CD4-positive, alpha-beta T cell treated with Interleukin-6 for 4 hours (primary cell): ENCODE measurements around the gene P2RY6.
"Not testable (repeated sequence)": the region's sequence is repeated elsewhere in the genome, so short reads cannot be mapped to it uniquely, and the experiment has no call there.

ENCODE experiments used
- DNase-seq: peaks from one replicate; pipeline ENCODE4 v3.0.0-alpha.2; 2020; ENCODE audit warnings: mixed read lengths

The P2RY6 gene

DNA sequence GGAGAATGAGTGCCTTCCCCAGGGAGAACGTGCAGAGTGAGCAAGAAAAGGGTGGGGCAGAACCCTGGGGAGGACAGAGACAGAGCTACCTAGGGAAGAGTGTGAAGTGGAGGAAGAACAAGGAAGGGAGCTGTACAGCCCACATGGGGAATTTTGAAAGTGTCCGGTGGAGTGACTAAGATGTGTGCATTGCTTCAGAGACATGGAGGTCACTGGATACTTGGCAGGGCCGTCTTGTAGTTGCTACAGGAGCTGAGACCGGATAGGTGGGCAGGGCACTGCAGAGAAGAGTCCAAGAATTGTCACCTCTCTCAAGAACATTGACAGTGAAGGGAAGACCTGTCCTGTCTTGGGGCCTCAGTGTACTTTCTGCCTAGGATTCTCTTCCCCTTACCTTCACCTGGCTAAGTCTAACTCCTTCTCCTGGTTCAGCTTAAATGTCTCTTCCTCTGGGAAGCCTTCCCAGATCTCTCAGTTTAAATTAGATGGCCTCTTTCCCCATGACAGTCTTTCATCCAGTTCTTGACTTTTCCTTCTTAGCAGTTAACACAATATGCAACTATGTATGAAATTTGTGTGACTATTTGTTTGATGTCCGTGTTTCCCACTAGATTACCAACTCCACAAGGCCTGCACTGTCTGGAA, 9.2 kb upstream of the P2RY6 start:
- DNase-seq = no peak

DNA sequence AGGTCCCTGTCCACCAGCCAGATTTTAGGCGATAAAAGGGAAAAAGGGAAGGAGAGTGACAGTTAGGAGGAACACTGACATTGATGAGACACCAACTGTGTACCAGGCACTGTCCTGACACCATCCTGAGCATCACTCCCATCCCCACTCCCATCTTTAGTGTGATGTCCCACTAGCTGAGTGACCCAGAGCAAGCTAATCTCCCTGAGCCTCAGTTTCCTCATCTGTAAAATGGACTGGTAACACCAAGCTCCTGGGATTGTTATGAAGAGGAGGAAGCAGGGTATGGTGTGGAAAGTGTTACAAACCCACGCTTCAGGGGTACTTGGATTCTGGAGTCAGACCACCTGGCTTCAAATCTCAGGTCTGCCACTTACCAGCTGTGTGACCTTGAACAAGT, 8.5 kb upstream of the P2RY6 start:
- DNase-seq = no peak

DNA sequence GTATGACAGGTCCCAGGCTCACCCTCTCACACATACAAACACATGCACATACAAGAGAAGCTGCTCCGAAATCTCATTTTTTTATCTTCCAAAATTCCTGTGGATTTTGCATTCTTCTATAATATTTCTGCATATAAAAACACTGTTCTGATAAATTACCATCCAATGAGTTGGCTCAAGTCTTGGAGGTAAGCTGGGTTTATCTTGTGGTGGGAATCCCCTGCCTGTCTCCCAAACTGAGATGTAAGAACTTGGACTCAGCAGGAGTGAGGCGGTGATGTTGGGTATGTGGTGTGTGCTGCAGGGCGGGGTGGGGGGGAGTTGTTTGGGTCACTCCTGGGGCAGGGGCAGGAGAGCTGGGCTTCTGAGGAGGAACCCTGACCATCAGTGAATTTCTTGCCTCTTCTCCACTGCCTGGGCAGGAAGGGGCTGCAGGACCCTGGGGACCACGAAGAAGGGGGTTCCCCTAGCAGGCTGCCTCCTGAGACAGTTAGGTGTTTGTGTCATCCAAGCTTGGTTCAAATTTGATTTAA, 6.8 kb upstream of the P2RY6 start:
- no peak for DNase-seq

DNA sequence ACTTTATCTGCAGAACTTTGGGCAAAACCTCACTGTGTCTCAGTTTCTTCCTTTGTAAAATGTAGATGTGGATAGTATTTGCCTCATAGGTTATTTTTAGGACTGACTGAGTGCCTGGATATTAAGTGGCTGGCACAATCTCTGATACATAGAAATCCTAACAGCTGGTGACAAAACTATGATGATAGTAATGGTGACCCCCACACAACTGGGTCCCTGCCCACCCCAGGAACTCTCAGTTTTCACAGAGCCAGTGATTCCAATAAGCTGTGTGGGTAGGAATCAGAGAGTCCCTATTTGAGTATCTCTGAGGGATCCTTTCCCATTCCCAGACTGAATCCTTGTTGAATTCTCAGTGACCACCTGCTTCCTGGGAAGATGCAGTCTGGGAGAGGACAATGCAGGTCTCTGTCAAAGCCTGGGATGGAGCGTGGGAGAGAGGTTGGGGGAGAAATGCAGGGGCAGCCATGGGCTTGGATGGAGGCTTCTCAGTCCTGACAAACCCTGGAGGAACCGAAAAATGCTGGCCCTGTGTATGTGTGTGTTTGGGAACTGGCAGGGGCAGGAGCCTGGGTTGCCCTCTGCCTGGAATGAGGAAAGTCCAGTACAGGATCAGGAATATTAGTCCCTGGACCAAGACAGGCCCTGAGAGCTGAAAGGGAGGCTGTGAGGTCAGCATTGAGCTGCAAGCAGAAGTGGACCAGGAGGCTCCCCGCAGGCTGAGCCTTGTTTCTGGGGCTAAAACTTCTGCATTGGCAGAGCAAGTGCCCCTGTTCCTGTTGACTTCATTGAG, 6.1 kb upstream of the P2RY6 start:
- no peak for DNase-seq

- DNase-seq = no peak
Measured at GRCh38 chr11:73266646-73267020, 5.5 kb upstream of the P2RY6 start.

DNA sequence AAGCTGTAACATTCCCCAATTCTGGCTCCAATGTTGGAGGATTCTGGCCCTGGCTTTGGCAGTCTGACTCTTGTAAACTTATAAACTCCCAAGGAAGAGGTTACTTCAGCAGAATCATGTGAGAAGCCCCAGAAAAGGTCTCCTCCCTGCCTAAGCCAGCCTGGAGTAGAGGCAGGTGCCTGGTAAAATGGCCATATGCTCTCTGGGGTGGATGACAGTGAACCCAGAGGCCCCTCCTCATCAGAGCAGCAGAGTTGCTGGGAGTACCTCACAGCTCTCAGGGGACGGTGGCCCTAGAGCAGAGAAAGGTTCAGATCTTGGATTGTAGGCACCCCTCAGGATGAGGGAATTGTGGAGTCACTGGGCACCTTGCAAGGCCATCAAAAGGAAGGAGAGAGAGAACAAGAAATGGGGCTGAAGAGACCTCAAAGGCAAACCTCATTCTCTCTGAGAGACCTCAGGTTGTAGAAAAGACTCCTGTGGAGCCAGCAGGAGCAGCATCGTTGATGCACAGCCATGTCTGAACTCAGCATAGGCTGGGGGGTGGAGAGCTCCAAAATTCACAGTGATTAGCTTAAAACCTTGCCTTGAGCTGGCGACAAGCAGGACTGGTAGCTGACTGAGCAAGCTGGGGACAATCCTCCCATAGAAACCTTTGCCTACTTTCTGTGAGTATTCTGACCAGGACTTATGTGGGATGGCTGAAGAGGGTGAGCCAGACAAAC, 4.9 kb upstream of the P2RY6 start:
- DNase-seq = no peak

DNA sequence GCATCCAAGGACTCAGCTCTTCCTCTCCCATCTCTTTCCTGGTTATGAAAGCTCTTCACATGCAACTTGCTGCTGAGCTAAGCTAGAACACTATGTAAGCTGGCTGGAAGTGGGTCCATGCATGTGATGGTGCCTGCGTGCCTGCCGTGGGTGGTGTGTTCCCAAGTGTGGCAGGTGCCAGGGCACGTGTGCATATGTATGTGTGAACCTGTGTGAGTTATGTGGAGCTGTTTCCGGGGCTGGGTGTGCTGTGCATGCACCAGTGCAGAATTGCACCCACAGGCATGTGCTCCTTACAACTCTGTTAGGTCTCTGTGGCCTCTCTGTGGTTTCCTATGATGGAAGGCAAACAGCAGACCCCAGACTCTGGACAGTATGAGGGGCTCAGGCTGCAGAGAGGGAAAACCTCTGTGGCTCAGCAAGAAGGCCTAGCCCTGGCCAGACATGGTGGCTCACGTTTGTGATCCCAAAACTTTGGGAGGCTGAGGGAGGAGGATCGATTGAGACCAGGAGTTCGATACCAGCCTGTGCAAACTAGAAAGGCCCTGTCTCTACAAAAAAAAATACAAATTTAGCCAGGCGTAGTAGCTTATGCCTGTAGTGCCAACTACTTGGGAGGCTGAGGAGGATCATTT, 4.1 kb upstream of the P2RY6 start:
- DNase-seq = no peak

- DNase-seq = no peak
Measured at GRCh38 chr11:73268671-73269271, 3.4 kb upstream of the P2RY6 start.

- no peak for DNase-seq
Measured at GRCh38 chr11:73269459-73270015, 2.6 kb upstream of the P2RY6 start.

- no peak for DNase-seq
Measured at GRCh38 chr11:73270016-73270854, 1.9 kb upstream of the P2RY6 start.

DNA sequence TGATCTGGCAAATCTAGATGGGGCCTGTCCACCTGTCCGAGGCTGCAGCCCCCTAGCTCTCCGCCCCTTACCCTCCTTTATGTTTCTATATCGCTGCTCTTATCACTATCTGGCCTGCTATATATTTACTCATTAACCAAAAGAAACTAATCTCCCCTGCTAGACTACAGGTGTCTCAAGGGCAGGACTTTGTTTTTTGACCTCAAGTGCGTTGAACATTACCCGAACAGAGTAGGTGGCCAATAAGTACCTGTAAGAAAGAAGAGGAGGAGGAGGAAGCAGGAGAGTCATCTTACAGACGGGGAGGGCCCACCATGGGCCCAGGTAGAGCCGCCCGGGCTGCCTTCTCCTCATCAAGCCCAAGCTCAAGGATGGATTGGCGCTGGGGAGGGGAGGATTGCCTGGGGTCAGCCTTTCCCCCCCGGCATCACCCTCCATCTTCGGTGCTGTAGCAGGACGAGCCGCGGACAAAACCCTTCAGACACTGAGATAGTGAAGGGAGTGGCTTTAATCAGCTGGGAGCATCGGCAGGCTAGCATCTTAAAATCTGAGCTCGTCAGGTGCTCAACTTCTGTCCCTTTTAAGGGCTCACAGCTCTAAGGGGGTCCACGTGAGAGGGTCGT, 1.2 kb upstream of the P2RY6 start:
- DNase-seq = no peak

DNA sequence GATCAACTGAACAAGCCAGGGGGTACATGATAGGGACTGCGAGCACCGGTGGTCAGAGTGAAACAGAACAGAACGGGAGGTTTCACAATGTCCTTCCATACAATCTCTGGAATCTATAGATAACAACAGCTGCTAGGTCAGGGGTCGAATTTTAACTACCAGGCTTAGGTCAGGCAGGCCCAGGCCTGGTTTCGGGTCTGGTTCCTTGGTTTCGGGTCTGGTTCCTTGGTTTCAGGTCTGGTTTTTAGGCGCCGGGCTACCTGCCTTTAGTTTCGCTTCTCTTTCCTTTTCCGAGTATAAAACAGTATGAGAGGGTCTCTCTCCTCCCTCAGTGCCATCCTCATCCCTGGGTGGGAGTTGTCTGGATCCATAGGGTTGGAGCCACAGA, 666 bp upstream of the P2RY6 start:
- not testable (repeated sequence) for DNase-seq

GRCh38 chr11:73272680-73273038, 521 bp downstream of the P2RY6 start:
- no peak for DNase-seq

DNA sequence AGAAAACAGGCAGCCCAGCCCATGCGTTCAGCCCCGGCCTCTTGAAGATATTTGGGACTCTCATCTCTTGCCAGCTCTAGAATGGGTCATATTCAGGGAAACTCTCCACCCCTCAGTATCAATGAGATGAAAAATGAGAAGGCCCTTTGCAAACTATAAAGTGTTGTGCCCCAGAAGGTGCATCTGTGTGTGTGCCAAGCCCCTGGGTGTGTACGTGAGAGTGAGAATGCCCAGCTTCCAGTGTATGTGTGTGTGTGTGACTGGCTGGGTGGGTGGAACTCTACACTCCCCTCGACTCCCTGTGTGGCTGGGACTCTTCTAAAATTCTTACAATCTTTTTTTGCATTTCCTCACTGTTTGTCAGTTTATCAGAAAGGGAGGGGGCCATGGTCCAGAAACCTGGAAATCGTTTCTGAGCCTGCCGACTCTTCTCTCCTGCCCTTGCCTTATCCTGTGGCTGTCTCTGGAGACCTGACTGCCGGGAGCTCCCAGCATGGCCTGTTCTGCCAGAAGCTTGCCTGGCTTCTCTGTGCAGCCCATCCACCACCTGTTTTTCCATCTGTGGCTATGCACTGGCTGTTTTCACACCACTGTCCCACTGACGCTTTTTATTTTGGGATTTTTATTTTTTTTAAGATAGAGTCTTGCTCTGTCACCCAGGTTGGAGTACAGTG, 1.2 kb downstream of the P2RY6 start:
- DNase-seq = no peak

DNA sequence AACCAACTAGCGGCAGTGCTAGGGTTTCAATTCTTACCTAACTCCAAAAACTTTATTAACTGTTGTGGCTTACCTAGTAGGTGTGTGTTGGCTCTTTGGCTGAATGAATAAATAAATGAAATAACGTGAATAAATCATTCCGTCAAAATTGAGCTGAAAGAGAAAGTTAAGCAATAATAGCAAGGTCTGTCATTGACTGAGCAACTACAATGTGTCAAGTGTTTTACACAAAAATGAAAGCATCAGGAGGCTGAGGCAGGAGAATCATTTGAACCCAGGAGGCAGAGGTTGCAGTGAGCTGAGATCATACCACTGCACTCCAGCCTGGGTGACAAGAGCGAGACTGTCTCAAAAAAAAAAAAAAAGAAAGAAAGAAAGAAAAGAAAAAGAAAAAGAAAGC, 2.1 kb downstream of the P2RY6 start:
- not testable (repeated sequence) for DNase-seq

DNA sequence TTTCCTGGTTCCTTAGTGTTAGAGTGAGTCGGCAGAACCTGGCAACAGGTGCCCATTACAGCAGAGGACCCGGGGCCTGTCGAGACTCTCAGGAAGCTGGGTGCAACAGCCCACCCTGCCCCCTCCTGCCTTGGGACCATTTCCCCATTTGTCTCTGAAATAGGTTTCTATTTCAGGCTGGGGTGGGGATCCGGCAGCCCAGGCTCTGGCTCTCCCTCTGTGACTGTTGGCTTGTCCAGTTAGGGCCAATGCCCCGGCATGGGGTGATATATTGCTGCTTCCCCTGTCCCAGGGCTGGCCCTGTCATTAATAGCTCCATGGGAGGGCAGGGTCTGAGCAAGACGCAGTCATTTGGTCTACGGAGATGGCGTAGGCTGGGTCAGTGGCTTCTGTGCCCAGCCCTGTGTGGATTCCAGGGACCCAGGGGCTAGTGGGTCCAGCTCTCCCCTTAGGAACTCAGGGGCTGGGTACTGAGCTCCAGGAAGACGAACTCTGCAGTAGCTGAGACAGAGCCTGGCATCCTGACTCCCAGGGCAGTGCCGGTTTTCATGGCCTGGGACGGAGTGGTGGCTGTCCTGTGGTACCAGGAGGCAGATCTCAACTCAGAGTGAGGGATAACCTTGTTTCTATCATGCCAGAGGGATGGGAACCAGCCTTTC, 2.7 kb downstream of the P2RY6 start:
- DNase-seq = no peak

- DNase-seq = no peak
Measured at GRCh38 chr11:73275381-73275750, 3.2 kb downstream of the P2RY6 start.

GRCh38 chr11:73277467-73277866, 5.3 kb downstream of the P2RY6 start:
- DNase-seq = no peak

- no peak for DNase-seq
Measured at GRCh38 chr11:73280626-73281025, 8.5 kb downstream of the P2RY6 start.

DNA sequence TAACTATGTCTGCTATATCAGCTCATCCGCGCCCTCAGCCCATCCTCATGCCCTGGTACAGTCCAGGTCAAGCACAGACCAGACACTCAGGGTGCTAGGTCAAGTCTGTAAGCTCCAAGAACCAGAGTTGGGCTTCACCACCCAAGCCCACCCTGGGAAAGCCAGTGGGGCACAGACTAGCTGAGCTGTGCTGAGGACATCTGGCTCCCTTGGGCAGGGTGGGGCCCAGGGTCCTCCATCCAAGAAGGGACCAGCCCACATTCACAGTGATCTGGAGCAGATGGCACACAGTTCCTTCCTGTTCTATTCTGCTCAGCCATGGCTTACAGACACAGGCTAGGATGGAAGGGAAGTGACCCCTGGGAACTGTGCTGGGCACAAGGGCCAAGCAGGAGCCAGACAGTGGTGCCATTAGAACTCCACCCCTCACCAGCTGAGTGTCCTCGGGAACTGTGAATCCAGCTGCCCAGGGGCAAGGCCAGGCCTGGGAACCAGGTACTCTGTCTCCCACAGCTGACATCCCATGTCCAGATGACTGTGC, 9.1 kb downstream of the P2RY6 start:
- no peak for DNase-seq
